Astrocyte of the cerebellum (primary cell): ENCODE data around the gene KRTAP5-2.

Experiments used
- DNase-seq: peaks from one replicate; pipeline ENCODE4 v3.0.0-alpha.2; 2011; ENCODE audit warnings: low read depth
- H3K4me3 ChIP-seq: 2 replicates; pipeline ENCODE4 v1.5.1; 2011; ENCODE audit warnings: mild to moderate bottlenecking, low read depth, low read length, moderate library complexity
- CTCF ChIP-seq: IDR thresholded peaks from 2 replicates; pipeline ENCODE4 v1.5.1; 2012; ENCODE audit warnings: low read length, low read depth, moderate library complexity, mild to moderate bottlenecking; ENCODE audit errors: missing control alignments
- in situ Hi-C: cut with HindIII; loops from 2 replicates; pipeline ENCODE4 v1.10.0; 2017; ENCODE audit warnings: low sequenced_read_pairs

KRTAP5-2 gene

GRCh38 chr11:1628506-1629325 is 30.6 kb upstream of the KRTAP5-2 start:
- DNase-seq, result no peak
- no peak overlapping the region for H3K4me3 ChIP-seq
- peak; percentile 92 for TF ChIP-seq CTCF
- in situ Hi-C loops, result no loop called here

GRCh38 chr11:1625541-1625940 is 27.4 kb upstream of the KRTAP5-2 start:
- no peak for TF ChIP-seq CTCF

GRCh38 chr11:1624621-1625020 is 26.5 kb upstream of the KRTAP5-2 start:
- H3K4me3 ChIP-seq, result no peak overlapping the region
- in situ Hi-C loops, result no loop called here
- TF ChIP-seq CTCF, result no peak
- no peak for DNase-seq

More at GRCh38 chr11:1625541-1625940, 27.4 kb upstream of the KRTAP5-2 start:
- no peak for DNase-seq
- in situ Hi-C loops, result no loop called here
- no peak overlapping the region for H3K4me3 ChIP-seq

- no peak for DNase-seq
- H3K4me3 ChIP-seq, result no peak overlapping the region
- in situ Hi-C loops, result no loop called here
- no peak for TF ChIP-seq CTCF
These were observed 25.6 kb upstream of the KRTAP5-2 start for GRCh38 chr11:1623716-1624115.

- TF ChIP-seq CTCF, result no peak
- H3K4me3 ChIP-seq, result no peak within 1 kb of the TSS
- no peak for DNase-seq
- in situ Hi-C loops, result no loop called here
These were observed 24.0 kb upstream of the KRTAP5-2 start, which contains the start of gene KRTAP5-4 for GRCh38 chr11:1622086-1622485. Gene KRTAP5-4, minus strand, starts transcription at chr11:1622138. Its CDS starts 45 bp downstream, at chr11:1622093.

- in situ Hi-C loops, result no loop called here
- DNase-seq, result no peak
These were observed 21.4 kb upstream of the KRTAP5-2 start for GRCh38 chr11:1619449-1619848.

More at GRCh38 chr11:1619449-1619848, 21.4 kb upstream of the KRTAP5-2 start:
- TF ChIP-seq CTCF, result no peak
- no peak overlapping the region for H3K4me3 ChIP-seq
